HepG2 (cell line): ENCODE measurements around the gene HOXA6. TPM values are rescaled to one million over a fixed set of nuclear protein-coding genes. Genes with fewer than 3 reads are reported as not detected.
A peak's percentile ranks its signal among the peaks of the same experiment; 100 is the strongest.

Experiments
- CBX1 ChIP-seq: IDR thresholded peaks from one replicate; pipeline ENCODE4 v1.6.1; 2016; ENCODE audit warnings: antibody characterized with exemption, low read depth
- CHD2 ChIP-seq: IDR thresholded peaks from 2 replicates; pipeline ENCODE4 v1.6.1; 2011; ENCODE audit warnings: low read depth, low read length, improper control_type of control experiment
- HDAC2 ChIP-seq: sonication (generic); formaldehyde crosslinking; IDR thresholded peaks from 2 replicates; pipeline ENCODE4 v1.4.0; 2020; ENCODE audit warnings: missing genetic modification reagents
- KDM2A ChIP-seq: sonication (generic); formaldehyde crosslinking; IDR thresholded peaks from 2 replicates; pipeline ENCODE4 v1.4.0; 2020; ENCODE audit warnings: low read depth, missing genetic modification reagents, borderline replicate concordance
- MYC ChIP-seq: sonication (generic); formaldehyde crosslinking; IDR thresholded peaks from 2 replicates; pipeline ENCODE4 v1.9.0; 2021; ENCODE audit warnings: missing genetic modification reagents, borderline replicate concordance
- PCBP1 ChIP-seq: fragments of 200-400 bp; formaldehyde crosslinking; IDR thresholded peaks from 2 replicates; pipeline ENCODE4 v1.6.1; 2017; ENCODE audit warnings: mild to moderate bottlenecking, low read depth, low read length, borderline replicate concordance
- RBFOX2 ChIP-seq: fragments of 200-400 bp; formaldehyde crosslinking; IDR thresholded peaks from 2 replicates; pipeline ENCODE4 v1.6.1; 2017; ENCODE audit warnings: low read depth, mild to moderate bottlenecking, low read length
- RXRA ChIP-seq: sonication (generic); formaldehyde crosslinking; IDR thresholded peaks from 2 replicates; pipeline ENCODE4 v1.5.1; 2020; ENCODE audit warnings: missing genetic modification reagents
- SAFB2 ChIP-seq: sonication (generic); formaldehyde crosslinking; IDR thresholded peaks from 2 replicates; pipeline ENCODE4 v1.5.1; 2020; ENCODE audit warnings: missing genetic modification reagents, low read depth, mild to moderate bottlenecking, borderline replicate concordance
- SP2 ChIP-seq: sonication (generic); formaldehyde crosslinking; IDR thresholded peaks from 2 replicates; pipeline ENCODE4 v1.5.1; 2020; ENCODE audit warnings: mild to moderate bottlenecking, missing genetic modification reagents
- THAP11 ChIP-seq: IDR thresholded peaks from 2 replicates; pipeline ENCODE4 v1.6.1; 2016; ENCODE audit warnings: missing biosample characterization, missing genetic modification reagents
- ZNF225 ChIP-seq: sonication (generic); formaldehyde crosslinking; IDR thresholded peaks from 2 replicates; pipeline ENCODE4 v1.4.0; 2020; ENCODE audit warnings: mild to moderate bottlenecking, missing genetic modification reagents
- ZNF552 ChIP-seq: sonication (generic); formaldehyde crosslinking; IDR thresholded peaks from 2 replicates; pipeline ENCODE4 v1.9.0; 2022; ENCODE audit warnings: missing genetic modification reagents, mild to moderate bottlenecking, borderline replicate concordance
- ZNF605 ChIP-seq: sonication (generic); formaldehyde crosslinking; IDR thresholded peaks from 2 replicates; pipeline ENCODE4 v1.8.0; 2022; ENCODE audit warnings: mild to moderate bottlenecking, missing genetic modification reagents
- ZNF777 ChIP-seq: sonication (generic); formaldehyde crosslinking; IDR thresholded peaks from 2 replicates; pipeline ENCODE4 v1.4.0; 2020; ENCODE audit warnings: missing genetic modification reagents
- polyA plus RNA-seq, 8 experiments: library from polyadenylated mRNA; depleted of rRNA in 3 of 8; stranded (reverse) in 7 of 8; unstranded in 1 of 8; fragments of >200 nt; fragmentation: Illumina TruSeq in 4 of 8; extraction: Trizol in 4 of 8; gene quantifications; 2 replicates each; pipeline versions ENCODE4 v1.2.1 to v1.2.3, GENCODE V29; 2011 to 2016; ENCODE audit warnings: low read depth in 4 of 8, missing spikeins in 1 of 8, mixed read lengths in 1 of 8; ENCODE audit not compliant: insufficient read depth in 1 of 8
- total RNA-seq, 5 experiments: library from RNA; depleted of rRNA; stranded (reverse); fragments of >200 nt; fragmentation: Illumina TruSeq; extraction: Trizol; gene quantifications; 2 replicates each; pipeline ENCODE4 v1.2.3, GENCODE V29; 2016; ENCODE audit warnings: low read depth in 1 of 5
- TF ChIP-seq, protein P1 (sequence below): sonication (generic); formaldehyde crosslinking; IDR thresholded peaks from 2 replicates; pipeline ENCODE4 v1.4.0; 2020; ENCODE audit warnings: missing genetic modification reagents
- TF ChIP-seq, protein P2 (sequence below): sonication (generic); formaldehyde crosslinking; IDR thresholded peaks from 2 replicates; pipeline ENCODE4 v1.9.0; 2021; ENCODE audit warnings: missing genetic modification reagents, mild to moderate bottlenecking, borderline replicate concordance
- TF ChIP-seq, protein P3 (sequence below): sonication (generic); formaldehyde crosslinking; IDR thresholded peaks from 2 replicates; pipeline ENCODE4 v1.4.0; 2020; ENCODE audit warnings: mild to moderate bottlenecking, missing genetic modification reagents
- TF ChIP-seq, protein P4 (sequence below): sonication (generic); formaldehyde crosslinking; IDR thresholded peaks from 2 replicates; pipeline ENCODE4 v1.4.0; 2020; ENCODE audit warnings: mild to moderate bottlenecking, missing genetic modification reagents
- TF ChIP-seq, protein P5 (sequence below): sonication (generic); formaldehyde crosslinking; IDR thresholded peaks from 2 replicates; pipeline ENCODE4 v1.8.1; 2023; ENCODE audit warnings: mild to moderate bottlenecking, moderate library complexity, missing genetic modification reagents

The HOXA6 gene
- total and polyA plus RNA-seq, 2 of the 13 experiments (the other 11 are each of a cell fraction or from before 2014, with no cell fraction given), result 1.3 to 1.5 TPM

DNA sequence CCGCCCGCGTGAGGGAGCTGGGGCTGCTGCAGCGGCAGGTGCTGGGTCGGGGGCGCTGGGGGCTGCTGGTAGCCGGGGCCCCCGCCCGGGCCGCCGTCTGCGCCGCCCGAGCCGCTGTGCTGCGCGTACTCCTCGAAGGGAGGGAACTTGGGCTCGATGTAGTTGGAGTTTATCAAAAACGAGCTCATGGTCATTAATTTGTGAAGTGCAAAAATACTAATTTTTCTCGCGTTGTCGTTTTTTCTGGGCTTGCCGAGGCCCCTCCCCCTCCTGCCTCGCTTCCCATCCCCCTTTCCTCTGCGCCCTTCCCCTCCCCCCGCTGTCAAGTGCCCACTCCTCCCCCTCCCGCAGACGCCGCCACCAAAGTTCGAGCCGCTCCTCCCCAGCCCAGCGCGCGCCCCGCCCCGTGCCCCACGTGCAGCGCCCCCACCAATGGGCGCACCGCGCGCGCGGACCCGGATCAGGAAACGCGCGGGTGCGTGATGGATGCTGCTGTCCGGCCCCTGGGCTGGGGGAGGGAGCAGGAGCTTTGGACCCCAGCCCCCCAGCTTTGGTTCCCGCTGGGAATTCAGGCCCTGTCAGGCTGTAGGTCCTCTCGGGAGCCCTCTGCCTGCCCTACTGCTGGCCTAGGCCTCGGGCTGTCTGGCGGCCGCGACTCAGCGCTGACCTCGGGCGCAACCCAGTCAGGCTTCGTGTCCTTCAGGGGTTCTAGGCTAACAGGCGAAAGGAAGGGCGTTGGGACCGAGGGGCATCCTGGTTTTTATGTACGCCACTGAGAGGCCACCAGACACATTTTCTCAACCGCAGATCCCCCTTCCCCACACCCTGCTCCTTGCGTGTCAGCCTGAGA lies 16.8 kb downstream of the HOXA6 start, which contains the start of gene HOXA4 (continued):
- TF ChIP-seq, protein P1, sequence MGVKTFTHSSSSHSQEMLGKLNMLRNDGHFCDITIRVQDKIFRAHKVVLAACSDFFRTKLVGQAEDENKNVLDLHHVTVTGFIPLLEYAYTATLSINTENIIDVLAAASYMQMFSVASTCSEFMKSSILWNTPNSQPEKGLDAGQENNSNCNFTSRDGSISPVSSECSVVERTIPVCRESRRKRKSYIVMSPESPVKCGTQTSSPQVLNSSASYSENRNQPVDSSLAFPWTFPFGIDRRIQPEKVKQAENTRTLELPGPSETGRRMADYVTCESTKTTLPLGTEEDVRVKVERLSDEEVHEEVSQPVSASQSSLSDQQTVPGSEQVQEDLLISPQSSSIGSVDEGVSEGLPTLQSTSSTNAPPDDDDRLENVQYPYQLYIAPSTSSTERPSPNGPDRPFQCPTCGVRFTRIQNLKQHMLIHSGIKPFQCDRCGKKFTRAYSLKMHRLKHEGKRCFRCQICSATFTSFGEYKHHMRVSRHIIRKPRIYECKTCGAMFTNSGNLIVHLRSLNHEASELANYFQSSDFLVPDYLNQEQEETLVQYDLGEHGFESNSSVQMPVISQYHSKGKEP, result no peak
- TF ChIP-seq HDAC2 (CRISPR knock-in tag) (peak; percentile 68), SAFB2 (CRISPR knock-in tag) (no peak), SP2 (CRISPR knock-in tag) (peak; percentile 30; the same call in 1 of the 2 replicates), ZNF225 (CRISPR knock-in tag) (peak; percentile 62; the same call in 1 of the 2 replicates), THAP11 (CRISPR knock-in tag) (peak; percentile 77), RXRA (CRISPR knock-in tag) (peak; percentile 75), ZNF777 (peak; percentile 76; the same call in 1 of the 2 replicates), PCBP1 (no peak), MYC (peak; percentile 71; the same call in 1 of the 2 replicates), CHD2 (peak; percentile 87), CBX1 (peak; percentile 63), ZNF605 (peak; percentile 69; the same call in 1 of the 2 replicates), ZNF552 (no peak), KDM2A (peak; percentile 82), RBFOX2 (peak; percentile 86)
- TF ChIP-seq, protein P2, sequence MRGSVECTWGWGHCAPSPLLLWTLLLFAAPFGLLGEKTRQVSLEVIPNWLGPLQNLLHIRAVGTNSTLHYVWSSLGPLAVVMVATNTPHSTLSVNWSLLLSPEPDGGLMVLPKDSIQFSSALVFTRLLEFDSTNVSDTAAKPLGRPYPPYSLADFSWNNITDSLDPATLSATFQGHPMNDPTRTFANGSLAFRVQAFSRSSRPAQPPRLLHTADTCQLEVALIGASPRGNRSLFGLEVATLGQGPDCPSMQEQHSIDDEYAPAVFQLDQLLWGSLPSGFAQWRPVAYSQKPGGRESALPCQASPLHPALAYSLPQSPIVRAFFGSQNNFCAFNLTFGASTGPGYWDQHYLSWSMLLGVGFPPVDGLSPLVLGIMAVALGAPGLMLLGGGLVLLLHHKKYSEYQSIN (CRISPR knock-in tag), result no peak
- TF ChIP-seq, protein P3, sequence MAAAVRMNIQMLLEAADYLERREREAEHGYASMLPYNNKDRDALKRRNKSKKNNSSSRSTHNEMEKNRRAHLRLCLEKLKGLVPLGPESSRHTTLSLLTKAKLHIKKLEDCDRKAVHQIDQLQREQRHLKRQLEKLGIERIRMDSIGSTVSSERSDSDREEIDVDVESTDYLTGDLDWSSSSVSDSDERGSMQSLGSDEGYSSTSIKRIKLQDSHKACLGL (CRISPR knock-in tag), result peak; percentile 76; the same call in 1 of the 2 replicates
- TF ChIP-seq, protein P4, sequence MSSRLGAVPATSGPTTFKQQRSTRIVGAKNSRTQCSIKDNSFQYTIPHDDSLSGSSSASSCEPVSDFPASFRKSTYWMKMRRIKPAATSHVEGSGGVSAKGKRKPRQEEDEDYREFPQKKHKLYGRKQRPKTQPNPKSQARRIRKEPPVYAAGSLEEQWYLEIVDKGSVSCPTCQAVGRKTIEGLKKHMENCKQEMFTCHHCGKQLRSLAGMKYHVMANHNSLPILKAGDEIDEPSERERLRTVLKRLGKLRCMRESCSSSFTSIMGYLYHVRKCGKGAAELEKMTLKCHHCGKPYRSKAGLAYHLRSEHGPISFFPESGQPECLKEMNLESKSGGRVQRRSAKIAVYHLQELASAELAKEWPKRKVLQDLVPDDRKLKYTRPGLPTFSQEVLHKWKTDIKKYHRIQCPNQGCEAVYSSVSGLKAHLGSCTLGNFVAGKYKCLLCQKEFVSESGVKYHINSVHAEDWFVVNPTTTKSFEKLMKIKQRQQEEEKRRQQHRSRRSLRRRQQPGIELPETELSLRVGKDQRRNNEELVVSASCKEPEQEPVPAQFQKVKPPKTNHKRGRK, result no peak
- TF ChIP-seq, protein P5, sequence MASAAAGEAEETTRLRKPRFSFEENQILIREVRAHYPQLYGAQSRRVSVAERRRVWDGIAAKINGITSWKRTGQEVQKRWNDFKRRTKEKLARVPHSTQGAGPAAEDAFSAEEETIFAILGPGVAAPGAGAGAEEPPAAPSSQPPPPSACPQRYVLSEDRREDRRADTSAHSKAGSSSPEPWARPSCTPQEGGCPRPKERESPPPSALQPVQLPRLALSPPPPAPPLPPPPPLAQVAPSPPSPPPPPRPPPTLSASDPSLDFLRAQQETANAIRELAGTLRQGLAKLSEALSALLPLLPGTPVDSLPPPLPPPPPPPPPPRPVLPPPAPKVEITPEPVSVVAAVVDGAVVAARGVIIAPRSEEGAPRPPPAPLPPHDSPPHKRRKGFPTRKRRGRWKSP (CRISPR knock-in tag), result peak; percentile 87
